ENCODE measurements around the gene ACVR2A. TPM values are rescaled to one million over a fixed set of nuclear protein-coding genes. Genes with fewer than 3 reads are reported as not detected.

Gene ACVR2A
- total and polyA plus RNA-seq, 12 donors, result 4.7 to 28.1 (median 8.5) TPM

GRCh38 chr2:147937744-147938349 is 93.0 kb downstream of the ACVR2A start:
- Histone ChIP-seq H3K27me3 (no peaks in the 10 kb centered on the region), H3K4me3 (no peak overlapping the region), H3K27ac (no peak overlapping the region), H3K4me1 (replicated peaks in 1 of 2) (peaks cover 5 to 12% of the 10 kb centered on the region in 2 donors), H3K9me3 (replicated peaks in 1 of 3) (no peaks in the 10 kb centered on the region), H3K36me3 (replicated peaks in 1 of 2) (no peaks in the 10 kb centered on the region)
- intact Hi-C loops (cut with DNase I), result no loop called here
- TF ChIP-seq POLR2A (IDR thresholded peaks at IDR 0.05) (no peak), CTCF (IDR thresholded peaks at IDR 0.05) (peak; percentile 76 to 87 (median 80))
- WGBS, 4 donors, result 34 to 40% (median 35%) methylated on average over 3 of the region's 3 CpGs
- DNase-seq, result no peak

GRCh38 chr2:147939313-147939712 is 94.5 kb downstream of the ACVR2A start:
- intact Hi-C loops (cut with DNase I), result no loop called here
- no peak overlapping the region for H3K27ac ChIP-seq

GRCh38 chr2:147945660-147946059 is 100.8 kb downstream of the ACVR2A start:
- H3K4me1 ChIP-seq (replicated peaks in 1 of 2), result no peaks in the 10 kb centered on the region
- no peaks in the 10 kb centered on the region for H3K36me3 ChIP-seq (replicated peaks in 1 of 2)
- intact Hi-C loops (cut with DNase I), result loop anchor here in 1 of 2 donors (10.0 kb wide), 1 partner anchor 559 kb away; no protein-coding TSS in a partner anchor

More at GRCh38 chr2:147939313-147939712, 94.5 kb downstream of the ACVR2A start:
- no peak for DNase-seq
- 72 to 88% (median 78%) methylated on average over 1 of the region's 1 CpG for WGBS, 4 donors
- no peak for TF ChIP-seq CTCF (IDR thresholded peaks at IDR 0.05)
- TF ChIP-seq POLR2A (IDR thresholded peaks at IDR 0.05), result no peak
- no peaks in the 10 kb centered on the region for H3K36me3 ChIP-seq (replicated peaks in 1 of 2)
- no peaks in the 10 kb centered on the region for H3K9me3 ChIP-seq (replicated peaks in 1 of 3)
- H3K27me3 ChIP-seq, result no peaks in the 10 kb centered on the region
- peaks cover 5 to 12% of the 10 kb centered on the region in 2 donors for H3K4me1 ChIP-seq (replicated peaks in 1 of 2)
- no peak overlapping the region for H3K4me3 ChIP-seq

GRCh38 chr2:147952118-147952517 is 107.3 kb downstream of the ACVR2A start:
- Histone ChIP-seq H3K36me3 (replicated peaks in 1 of 2) (peaks cover 0 to 5% of the 10 kb centered on the region in 2 donors), H3K27ac (no peak overlapping the region), H3K27me3 (no peaks in the 10 kb centered on the region), H3K4me3 (no peak overlapping the region), H3K4me1 (replicated peaks in 1 of 2) (no peaks in the 10 kb centered on the region), H3K9me3 (replicated peaks in 1 of 3) (no peaks in the 10 kb centered on the region)
- DNase-seq, result no peak
- intact Hi-C loops (cut with DNase I), result no loop called here
- TF ChIP-seq CTCF (IDR thresholded peaks at IDR 0.05), result no peak
- TF ChIP-seq POLR2A (IDR thresholded peaks at IDR 0.05), result no peak

More at GRCh38 chr2:147945660-147946059, 100.8 kb downstream of the ACVR2A start:
- Histone ChIP-seq H3K4me3 (no peak overlapping the region), H3K27ac (no peak overlapping the region), H3K9me3 (replicated peaks in 1 of 3) (no peaks in the 10 kb centered on the region), H3K27me3 (no peaks in the 10 kb centered on the region)
- DNase-seq, result no peak
- WGBS, 4 donors, result 47 to 72% (median 54%) methylated on average over 1 of the region's 1 CpG
- no peak for TF ChIP-seq POLR2A (IDR thresholded peaks at IDR 0.05)
- TF ChIP-seq CTCF (IDR thresholded peaks at IDR 0.05), result no peak
